Rectal smooth muscle tissue (tissue), 1 donor: ENCODE data around the gene MUC20.
A peak's percentile ranks its signal among the peaks of the same experiment; 100 is the strongest.
"Not testable (repeated sequence)": the region's sequence is repeated elsewhere in the genome, so short reads cannot be mapped to it uniquely, and the experiment has no call there.

Experiments
- H3K27ac ChIP-seq: one replicate; pipeline ENCODE4 v1.7.0; 2013; ENCODE audit warnings: low read depth, low read length, inconsistent platforms
- H3K27me3 ChIP-seq: one replicate; pipeline ENCODE4 v1.7.0; 2013; ENCODE audit warnings: low read length; ENCODE audit not compliant: control insufficient read depth, insufficient read depth
- H3K36me3 ChIP-seq: one replicate; pipeline ENCODE4 v1.7.0; 2013; ENCODE audit warnings: low read length; ENCODE audit not compliant: control insufficient read depth, insufficient read depth
- H3K4me1 ChIP-seq: one replicate; pipeline ENCODE4 v1.7.0; 2013; ENCODE audit warnings: low read length; ENCODE audit not compliant: control insufficient read depth, insufficient read depth
- H3K4me3 ChIP-seq: one replicate; pipeline ENCODE4 v1.7.0; 2013; ENCODE audit warnings: low read length
- H3K9ac ChIP-seq: one replicate; pipeline ENCODE4 v1.7.0; 2013; ENCODE audit warnings: low read length

The MUC20 gene

GRCh38 chr3:195687209-195687760, 33.5 kb upstream of the MUC20 start:
- peaks cover 15% of the 10 kb centered on the region for H3K36me3 ChIP-seq
- H3K27ac ChIP-seq, result peak overlapping the region; percentile 7
- H3K4me1 ChIP-seq, H3K9ac ChIP-seq, H3K27me3 ChIP-seq, H3K4me3 ChIP-seq: not testable (repeated sequence)

DNA sequence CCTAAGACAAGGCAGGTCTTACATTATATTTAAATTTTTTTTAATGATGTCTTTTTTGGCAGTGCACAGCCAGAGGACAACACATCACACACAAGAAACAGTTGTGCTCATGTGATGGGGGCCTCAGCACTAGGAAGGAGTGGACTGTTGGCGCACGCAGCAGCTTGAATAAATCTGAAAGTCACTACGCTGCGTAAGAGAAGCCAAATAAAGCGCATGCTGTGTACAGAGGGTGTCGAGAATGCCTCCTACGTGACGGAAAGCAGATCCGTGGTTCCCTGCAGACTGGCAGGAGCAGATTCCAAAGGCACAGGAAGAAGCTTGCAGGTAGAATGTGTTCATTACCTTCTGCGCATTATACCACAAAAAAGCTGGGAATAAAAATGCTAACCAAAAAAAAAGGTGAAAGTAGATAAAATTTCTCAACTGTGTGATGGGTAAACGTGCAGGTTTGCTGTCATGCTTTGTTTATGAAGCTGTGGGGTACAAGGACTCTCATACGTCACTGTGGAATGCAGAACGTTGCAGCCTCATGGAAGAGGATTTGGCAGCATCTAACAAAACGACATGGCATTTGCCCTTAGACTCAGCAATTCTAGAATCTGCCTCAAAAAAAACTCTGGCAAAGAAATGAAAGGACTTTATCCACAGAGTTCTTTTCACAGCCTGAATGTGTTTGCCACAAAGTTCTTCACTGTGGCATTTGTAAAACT, 32.2 kb upstream of the MUC20 start:
- H3K4me1 ChIP-seq, H3K27me3 ChIP-seq, H3K9ac ChIP-seq, H3K4me3 ChIP-seq: not testable (repeated sequence)
- H3K27ac ChIP-seq, result peak overlapping the region; percentile 51
- peaks cover 20% of the 10 kb centered on the region for H3K36me3 ChIP-seq

- not testable (repeated sequence) for H3K4me1 ChIP-seq, H3K9ac ChIP-seq, H3K27me3 ChIP-seq, H3K4me3 ChIP-seq
- Histone ChIP-seq H3K36me3 (peaks cover 17% of the 10 kb centered on the region), H3K27ac (peak overlapping the region; percentile 51)
Measured at GRCh38 chr3:195689184-195690070, 31.4 kb upstream of the MUC20 start.

DNA sequence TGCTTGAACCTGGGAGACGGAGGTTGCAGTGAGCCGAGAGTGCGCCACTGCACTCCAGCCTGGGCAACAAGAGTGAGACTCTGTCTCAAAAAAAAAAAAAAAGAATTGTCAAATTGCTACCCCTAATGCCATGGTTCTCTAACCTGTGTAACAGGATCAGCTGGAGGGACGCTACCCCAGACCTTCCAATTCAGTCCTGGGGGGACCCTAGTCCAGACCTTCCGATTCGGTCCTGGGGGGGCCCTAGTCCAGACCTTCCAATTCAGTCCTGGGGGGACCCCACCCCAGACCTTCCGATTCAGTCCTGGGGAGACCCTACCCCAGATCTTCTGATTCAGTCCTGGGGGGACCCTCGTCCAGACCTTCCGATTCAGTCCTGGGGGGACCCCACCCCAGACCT, 29.8 kb upstream of the MUC20 start:
- no peak overlapping the region for H3K27ac ChIP-seq
- no peak overlapping the region for H3K4me3 ChIP-seq
- peaks cover 18% of the 10 kb centered on the region for H3K36me3 ChIP-seq
- no peak overlapping the region for H3K9ac ChIP-seq
- no peaks in the 10 kb centered on the region for H3K27me3 ChIP-seq
- peaks cover 6% of the 10 kb centered on the region for H3K4me1 ChIP-seq

- not testable (repeated sequence) for H3K27ac ChIP-seq, H3K4me3 ChIP-seq, H3K4me1 ChIP-seq, H3K27me3 ChIP-seq, H3K9ac ChIP-seq
- peaks cover 18% of the 10 kb centered on the region for H3K36me3 ChIP-seq
Measured at GRCh38 chr3:195691596-195692353, 29.0 kb upstream of the MUC20 start.

GRCh38 chr3:195692354-195692685, 28.5 kb upstream of the MUC20 start:
- Histone ChIP-seq H3K4me1 (peaks cover 6% of the 10 kb centered on the region), H3K27me3 (no peaks in the 10 kb centered on the region), H3K9ac (no peak overlapping the region), H3K27ac (no peak overlapping the region), H3K36me3 (peaks cover 18% of the 10 kb centered on the region), H3K4me3 (no peak overlapping the region)

GRCh38 chr3:195692781-195693427, 27.9 kb upstream of the MUC20 start:
- Histone ChIP-seq H3K4me3 (no peak overlapping the region), H3K4me1 (peaks cover 5% of the 10 kb centered on the region), H3K9ac (no peak overlapping the region), H3K36me3 (peaks cover 22% of the 10 kb centered on the region), H3K27me3 (no peaks in the 10 kb centered on the region), H3K27ac (no peak overlapping the region)

- Histone ChIP-seq H3K4me3 (no peak overlapping the region), H3K27ac (no peak overlapping the region), H3K27me3 (no peaks in the 10 kb centered on the region), H3K9ac (no peak overlapping the region), H3K36me3 (peaks cover 22% of the 10 kb centered on the region), H3K4me1 (peaks cover 3% of the 10 kb centered on the region)
Measured at GRCh38 chr3:195693428-195694216, 27.2 kb upstream of the MUC20 start.

- not testable (repeated sequence) for H3K27ac ChIP-seq, H3K4me1 ChIP-seq, H3K4me3 ChIP-seq, H3K9ac ChIP-seq, H3K27me3 ChIP-seq
- H3K36me3 ChIP-seq, result peaks cover 22% of the 10 kb centered on the region
Measured at GRCh38 chr3:195694217-195695076, 26.3 kb upstream of the MUC20 start.

DNA sequence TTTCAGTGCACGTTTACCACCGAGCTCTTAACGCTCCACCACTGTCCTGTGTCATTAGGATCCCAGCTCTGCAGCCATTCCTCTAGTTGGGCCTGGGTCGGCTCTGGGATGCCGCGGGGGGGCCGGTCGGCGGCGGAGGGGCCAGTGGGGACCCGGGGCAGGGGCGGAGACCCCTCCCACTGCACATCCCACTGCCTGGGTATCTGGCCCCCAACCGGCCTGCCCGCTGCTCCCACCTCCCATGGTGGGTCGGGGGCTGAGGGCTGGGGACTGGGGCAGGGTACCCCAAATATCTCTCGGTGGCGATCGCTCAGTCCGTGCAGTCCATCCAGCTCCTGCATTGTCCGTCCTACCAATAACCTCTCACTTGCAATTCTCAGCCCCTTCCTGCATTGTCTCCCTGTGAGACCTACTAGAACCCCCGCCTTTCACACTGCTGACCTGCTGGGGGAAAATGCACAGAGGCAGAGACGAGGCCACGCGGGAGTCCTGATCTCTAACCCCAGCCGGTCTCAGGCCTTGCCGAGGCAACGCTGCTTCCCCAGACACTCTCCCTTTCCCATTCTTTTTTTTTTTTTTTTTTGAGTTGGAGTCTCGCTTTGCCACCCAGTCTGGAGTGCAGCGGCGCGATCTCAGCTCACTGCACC, 24.0 kb upstream of the MUC20 start:
- Histone ChIP-seq H3K4me1 (no peaks in the 10 kb centered on the region), H3K4me3 (no peak overlapping the region), H3K27me3 (no peaks in the 10 kb centered on the region), H3K27ac (no peak overlapping the region), H3K9ac (no peak overlapping the region), H3K36me3 (peaks cover 22% of the 10 kb centered on the region)
